Gastroesophageal sphincter (tissue), 4 donors: ENCODE data around the gene CLDN15. TPM values are rescaled to one million over a fixed set of nuclear protein-coding genes. Genes with fewer than 3 reads are reported as not detected.

Experiments
- ATAC-seq: fragments of 150-250 bp; one replicate; pipeline ENCODE4 v1.9.1; 2016; ENCODE audit warnings: mild to moderate bottlenecking, moderate library complexity
- H3K27ac ChIP-seq, 4 donors: fragments of 200-600 bp; sonication (generic) in 3 of 4; 1 replicate in 3 of 4; 2 replicates in 1 of 4; pipeline ENCODE4 v1.5.1; 2016 to 2019
- H3K27me3 ChIP-seq: fragments of 200-600 bp; sonication (generic); one replicate; pipeline ENCODE4 v1.5.1; 2019
- H3K36me3 ChIP-seq, 2 donors: fragments of 200-600 bp; sonication (generic); one replicate each; pipeline ENCODE4 v1.5.1; 2019; ENCODE audit warnings: control low read depth in 1 of 2
- H3K4me1 ChIP-seq, 3 donors: fragments of 200-600 bp; sonication (generic); 1 replicate in 2 of 3; 2 replicates in 1 of 3; pipeline ENCODE4 v1.5.1; 2016 to 2019; ENCODE audit warnings: control low read depth in 2 of 3
- H3K4me3 ChIP-seq, 2 donors: fragments of 200-600 bp; sonication (generic); one replicate each; pipeline ENCODE4 v1.5.1; 2019; ENCODE audit warnings: mild to moderate bottlenecking in 1 of 2, moderate library complexity in 1 of 2
- H3K9me3 ChIP-seq, 3 donors: fragments of 200-600 bp; sonication (generic); one replicate each; pipeline ENCODE4 v1.5.1; 2017 to 2019; ENCODE audit warnings: control low read depth in 2 of 3
- CTCF ChIP-seq, 4 experiments: fragments of 200-600 bp in 2 of 4; fragments of 450-650 bp in 2 of 4; sonication (generic) in 1 of 4; IDR thresholded peaks; one replicate each; pipeline ENCODE4 v1.5.1; 2017 to 2019; ENCODE audit warnings: antibody characterized with exemption in 4 of 4, mild to moderate bottlenecking in 2 of 4, moderate library complexity in 2 of 4
- EP300 ChIP-seq: sonication (generic); formaldehyde crosslinking; IDR thresholded peaks from one replicate; pipeline ENCODE4 v1.6.1; 2017; ENCODE audit warnings: antibody characterized with exemption, mild to moderate bottlenecking
- POLR2A ChIP-seq, 2 donors: fragments of 450-650 bp; IDR thresholded peaks; one replicate each; pipeline ENCODE4 v1.6.1; 2017; ENCODE audit warnings: antibody characterized with exemption in 2 of 2, mild to moderate bottlenecking in 2 of 2, moderate library complexity in 1 of 2
- POLR2AphosphoS5 ChIP-seq: sonication (generic); formaldehyde crosslinking; IDR thresholded peaks from one replicate; pipeline ENCODE4 v1.6.1; 2017; ENCODE audit warnings: antibody characterized with exemption
- WGBS, 2 donors: methylation state at CpG; one replicate each; pipeline ENCODE4 v1.1.5; 2018; ENCODE audit warnings: low coverage in 1 of 2; 5-methylcytosine and 5-hydroxymethylcytosine counted together
- total RNA-seq, 4 donors: library from RNA; depleted of rRNA; stranded (reverse); fragments of >200 nt; gene quantifications; one replicate each; pipeline ENCODE4 v1.1.0, GENCODE V29; 2016

CLDN15 gene
- total RNA-seq, 4 donors from 2014 or later, result 4.4 to 6.8 (median 5.0) TPM

- H3K36me3 ChIP-seq, result peaks cover 0 to 30% of the 10 kb centered on the region in 2 donors
- no peak overlapping the region for H3K4me3 ChIP-seq
- ATAC-seq, result no peak
- H3K27me3 ChIP-seq, result no peaks in the 10 kb centered on the region
- 89% methylated on average over 5 of the region's 5 CpGs for WGBS, 2 donors
- H3K27ac ChIP-seq, result no peak overlapping the region
- H3K4me1 ChIP-seq, result peaks cover 0 to 57% (median 25%) of the 10 kb centered on the region in 3 donors
- H3K9me3 ChIP-seq, result no peaks in the 10 kb centered on the region
- TF ChIP-seq CTCF (IDR thresholded peaks at IDR 0.05), result no peak
Measured at GRCh38 chr7:101248276-101248675, 10.7 kb upstream of the CLDN15 start.

- Histone ChIP-seq H3K27ac (peak overlapping the region; percentile 79 to 98 (median 93)), H3K27me3 (no peaks in the 10 kb centered on the region), H3K4me1 (peaks cover 0 to 65% (median 15%) of the 10 kb centered on the region in 3 donors), H3K4me3 (peak overlapping the region; percentile 53 to 85), H3K9me3 (no peaks in the 10 kb centered on the region), H3K36me3 (peaks cover 0 to 50% of the 10 kb centered on the region in 2 donors)
- TF ChIP-seq POLR2AphosphoS5 (no peak), POLR2A (IDR thresholded peaks at IDR 0.05) (no peak), CTCF (IDR thresholded peaks at IDR 0.05) (no peak), EP300 (no peak)
- 57 to 94% methylated on average over 7 to 13 of the region's 32 CpGs for WGBS, 2 donors
- no peak for ATAC-seq
Measured at GRCh38 chr7:101245147-101245668, 7.6 kb upstream of the CLDN15 start.

GRCh38 chr7:101244375-101245146 is 7.0 kb upstream of the CLDN15 start, which contains the start of gene FIS1:
FIS1 (minus strand) TSS chr7:101245081; CDS start chr7:101245004, 77 bp downstream.
- TF ChIP-seq CTCF (IDR thresholded peaks at IDR 0.05) (peak in 3 of 4 experiments; percentile 93 to 96 (median 94)), POLR2AphosphoS5 (peak; percentile 90), POLR2A (IDR thresholded peaks at IDR 0.05) (peak; percentile 74 to 78), EP300 (no peak)
- Histone ChIP-seq H3K4me1 (peaks cover 0 to 65% (median 15%) of the 10 kb centered on the region in 3 donors), H3K9me3 (no peaks in the 10 kb centered on the region), H3K27ac (peak within 1 kb of the TSS; percentile 79 to 98 (median 93)), H3K27me3 (no peaks in the 10 kb centered on the region), H3K36me3 (peaks cover 0 to 52% of the 10 kb centered on the region in 2 donors), H3K4me3 (peak within 1 kb of the TSS; percentile 53 to 85)
- WGBS, 2 donors, result no CpG with 5 or more reads among the region's 45 CpGs
- peak; percentile 98 for ATAC-seq

- 12 to 27% methylated on average over 3 to 17 of the region's 28 CpGs for WGBS, 2 donors
- Histone ChIP-seq H3K4me1 (peaks cover 0 to 71% (median 15%) of the 10 kb centered on the region in 3 donors), H3K9me3 (no peaks in the 10 kb centered on the region), H3K27me3 (no peaks in the 10 kb centered on the region), H3K27ac (peak overlapping the region; percentile 79 to 98 (median 93)), H3K36me3 (peaks cover 0 to 52% of the 10 kb centered on the region in 2 donors), H3K4me3 (peak overlapping the region; percentile 53 to 85)
- TF ChIP-seq CTCF (IDR thresholded peaks at IDR 0.05) (no peak), EP300 (no peak), POLR2A (IDR thresholded peaks at IDR 0.05) (no peak), POLR2AphosphoS5 (no peak)
- no peak for ATAC-seq
Measured at GRCh38 chr7:101243646-101244374, 6.2 kb upstream of the CLDN15 start.
